ENCODE measurements around the gene TSPYL4.

Gene TSPYL4

DNA sequence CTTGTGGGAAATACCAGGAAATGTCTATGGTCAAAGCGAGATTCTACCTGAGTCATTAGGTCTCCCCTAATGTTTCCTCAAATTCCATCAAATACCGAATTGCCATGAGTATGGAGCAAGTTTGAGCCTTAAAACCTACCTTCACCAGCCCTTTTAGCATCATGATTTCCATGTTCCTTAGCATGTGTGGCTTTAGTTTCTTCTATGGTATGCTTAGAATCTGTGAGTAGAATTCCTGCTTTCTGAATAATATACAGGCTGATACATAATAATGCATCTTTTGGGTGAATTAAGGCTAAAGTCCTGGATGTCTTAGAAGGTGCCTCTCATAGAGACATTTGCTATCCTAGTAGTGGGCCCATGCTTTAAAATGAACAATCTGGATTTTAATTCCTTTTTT, 32.0 kb downstream of the TSPYL4 start:
- DNase-seq = no peak

DNA sequence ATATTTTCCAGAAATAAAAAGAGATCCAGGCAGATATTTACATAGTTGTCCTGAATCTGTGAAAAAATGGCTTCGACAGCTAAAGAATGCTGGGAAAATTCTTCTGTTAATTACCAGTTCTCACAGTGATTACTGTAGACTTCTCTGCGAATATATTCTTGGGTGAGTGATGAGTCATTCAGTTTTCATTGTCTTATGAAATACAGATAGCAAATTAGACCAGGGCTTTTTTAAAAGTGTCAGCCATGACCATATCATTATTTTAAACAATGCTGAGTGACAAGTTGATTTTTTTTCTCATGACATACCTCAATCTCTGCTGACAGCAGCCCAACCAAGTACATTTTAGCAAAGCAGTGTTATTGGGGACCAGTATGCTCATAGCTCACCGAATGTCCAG, 32.8 kb downstream of the TSPYL4 start:
- DNase-seq = no peak

DNA sequence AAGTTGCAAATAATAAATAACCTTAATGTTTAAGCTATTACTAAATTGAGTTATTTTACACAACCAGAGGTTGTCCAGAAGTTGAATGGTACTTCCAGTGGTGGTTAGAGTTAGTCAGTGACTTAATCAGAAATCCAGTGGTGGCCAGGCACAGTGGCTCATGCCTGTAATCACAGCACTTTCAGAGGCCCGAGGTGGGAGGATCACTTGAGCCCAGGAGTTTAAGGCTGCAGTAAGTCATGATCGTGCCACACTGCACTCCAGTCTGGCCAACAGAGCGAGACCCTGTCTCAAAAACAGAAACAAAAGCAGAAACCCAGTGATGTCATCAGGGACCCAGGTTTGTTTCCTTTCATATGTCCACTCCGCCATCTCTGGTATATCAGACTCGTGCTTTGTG, 35.0 kb downstream of the TSPYL4 start:
- DNase-seq = no peak

DNA sequence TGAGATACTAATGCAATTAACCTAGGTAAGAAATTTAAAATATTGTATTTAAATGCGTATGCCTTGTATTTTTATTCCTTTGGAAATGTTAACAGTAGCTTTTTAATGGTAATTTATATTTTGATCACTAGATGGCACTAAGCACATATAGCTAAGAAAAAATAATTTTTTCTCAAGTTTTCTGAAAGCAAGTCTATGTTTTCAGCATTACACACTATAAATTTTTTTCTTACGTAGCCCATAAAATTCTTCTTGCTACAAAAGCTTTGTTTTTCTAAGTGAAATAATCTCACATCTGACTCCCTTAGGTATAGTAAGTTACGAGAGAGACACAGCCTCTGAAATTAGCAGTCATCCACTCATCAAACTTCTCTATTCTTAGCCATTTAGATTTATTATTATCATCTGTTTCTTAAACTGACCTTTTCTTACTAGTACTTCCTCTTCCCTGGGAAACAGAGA, 35.7 kb downstream of the TSPYL4 start:
- DNase-seq = no peak

DNA sequence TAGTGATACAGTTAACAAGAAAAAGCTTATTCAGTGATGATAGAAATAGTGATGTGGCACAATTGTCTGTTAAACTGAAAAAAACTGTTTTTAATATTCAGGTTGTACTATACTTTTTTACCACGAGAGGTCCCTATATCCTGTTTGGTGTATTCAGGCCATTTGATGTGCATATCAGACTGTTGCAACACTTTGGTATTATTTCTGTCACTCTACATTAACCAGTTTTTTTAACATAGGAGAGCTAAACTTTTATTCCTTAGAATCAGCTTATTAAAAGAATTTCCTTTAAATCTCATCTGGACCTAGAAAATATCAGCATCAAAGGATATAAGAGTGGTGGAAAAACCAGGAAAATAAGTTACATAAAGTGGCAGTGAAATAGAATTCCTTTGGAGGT, 36.8 kb downstream of the TSPYL4 start:
- peak; percentile 19 for DNase-seq

DNA sequence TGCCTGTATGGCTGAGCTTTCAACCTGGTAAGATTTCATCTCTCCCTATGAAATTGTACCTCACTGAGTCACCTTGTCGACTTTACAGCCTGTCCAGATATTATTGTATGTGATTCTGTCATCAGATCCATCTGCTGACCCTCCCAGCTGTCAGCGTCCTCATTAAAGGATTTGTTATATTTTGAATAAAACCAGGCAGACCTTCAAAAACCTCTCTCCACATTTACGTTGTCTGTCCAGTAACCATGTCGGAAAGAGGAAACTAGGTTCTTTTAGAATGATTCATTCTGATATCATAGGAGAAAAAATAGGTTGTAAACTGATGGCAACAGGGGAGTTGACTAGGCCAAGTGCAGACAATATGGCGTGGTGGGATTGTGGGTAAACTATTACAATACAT, 38.5 kb downstream of the TSPYL4 start:
- no peak for DNase-seq

DNA sequence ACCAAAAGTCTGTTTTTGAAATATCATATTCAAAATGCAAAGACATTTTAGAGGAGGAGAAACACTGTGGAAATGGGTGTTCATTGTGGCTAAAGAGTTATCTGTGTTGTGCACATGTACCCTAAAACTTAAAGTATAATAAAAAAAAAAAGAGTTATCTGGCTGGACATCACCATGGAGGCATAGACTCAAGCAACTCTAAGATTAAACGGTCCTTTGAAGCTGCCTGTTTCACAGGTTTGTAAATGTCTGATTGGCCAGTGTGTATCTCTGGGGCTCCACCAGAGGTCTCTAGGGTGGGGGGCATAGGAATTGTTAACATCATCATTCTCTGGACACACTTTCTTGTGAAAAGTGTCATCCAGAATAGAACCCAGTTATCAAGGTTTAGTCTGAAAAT, 39.2 kb downstream of the TSPYL4 start:
- no peak for DNase-seq

DNA sequence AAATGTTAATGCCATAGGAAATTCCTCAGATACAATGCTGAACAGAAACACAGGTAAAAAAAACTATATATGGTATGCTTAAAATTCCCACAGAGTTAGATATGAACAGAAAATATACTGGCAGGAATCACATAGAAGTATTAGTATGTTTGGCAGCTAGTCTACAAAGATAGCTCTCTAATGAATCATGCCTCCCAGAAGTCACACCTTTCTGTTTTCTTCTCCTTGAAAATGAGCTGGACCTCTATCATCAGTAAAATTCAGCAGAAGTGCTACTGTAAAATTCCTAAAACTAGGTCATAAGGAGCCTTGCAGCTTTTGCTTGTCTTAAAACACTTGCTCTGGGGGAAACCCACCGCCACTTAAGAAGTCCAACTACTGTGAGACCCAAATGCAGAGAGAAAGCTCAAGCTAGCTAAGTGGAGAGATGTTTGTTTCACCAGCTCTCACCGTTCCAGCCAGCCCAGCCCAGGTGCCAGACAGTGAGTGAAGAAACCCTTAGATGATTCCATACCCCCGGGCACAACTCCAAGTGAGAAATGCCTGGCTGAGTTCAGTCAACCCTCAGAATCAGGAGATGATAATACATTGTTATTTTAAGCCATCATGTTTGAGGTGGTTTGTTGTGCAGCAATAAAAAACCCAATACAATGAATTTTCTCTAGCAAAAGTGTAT, 43.0 kb downstream of the TSPYL4 start:
- DNase-seq = peak; percentile 11

DNA sequence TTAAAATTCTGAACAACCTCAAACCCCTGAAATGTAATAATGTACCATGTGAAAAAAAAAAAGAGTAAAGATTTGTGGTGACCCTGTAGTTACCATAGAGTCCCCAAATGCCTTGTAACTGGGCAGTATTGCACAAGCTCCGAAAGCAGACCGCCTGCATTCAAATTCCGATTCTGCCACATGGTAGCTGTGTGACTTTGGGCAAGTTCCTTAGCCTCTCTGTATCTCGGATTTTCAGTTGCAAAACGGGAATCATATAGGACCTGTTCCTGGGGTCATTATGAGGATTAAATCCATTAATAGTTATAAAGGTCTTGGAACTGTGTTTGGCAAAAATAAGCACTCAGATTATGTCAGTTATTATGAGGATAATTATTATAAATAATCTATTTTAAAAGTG, 43.6 kb downstream of the TSPYL4 start:
- no peak for DNase-seq

DNA sequence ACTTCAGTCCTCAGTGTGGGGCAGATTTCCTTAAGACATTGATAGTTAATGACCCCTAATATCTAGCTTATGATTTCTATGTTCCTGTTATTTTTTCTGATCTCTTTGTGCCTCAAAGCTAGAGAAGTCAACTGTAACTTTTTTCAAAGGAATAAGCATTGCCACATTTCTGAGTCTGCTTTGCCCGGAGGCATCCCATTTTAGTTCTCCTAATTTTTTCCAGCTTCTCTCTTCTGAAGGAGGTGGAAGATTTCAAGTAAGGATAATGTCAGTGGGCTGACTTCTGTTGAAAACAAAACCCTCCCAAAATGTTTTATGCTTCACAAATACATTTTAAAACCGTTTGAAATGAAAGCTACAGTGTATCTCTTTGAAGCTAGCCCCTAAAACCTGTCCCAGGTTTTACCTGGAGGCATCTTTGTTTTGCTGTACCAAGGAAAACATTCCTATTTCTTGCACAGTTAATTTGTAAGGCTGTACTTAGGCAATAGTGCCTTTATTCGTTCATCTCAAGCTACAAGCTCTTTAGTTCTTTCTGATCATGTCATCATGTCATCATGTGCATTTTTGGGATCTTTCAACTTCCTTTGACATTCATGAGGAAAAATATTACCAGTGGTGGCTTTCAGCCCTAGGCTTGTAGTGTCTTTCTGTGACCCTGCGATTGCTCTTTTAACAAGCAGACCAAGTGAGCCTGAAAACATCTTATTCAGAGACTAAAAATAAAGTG, 45.7 kb downstream of the TSPYL4 start:
- no peak for DNase-seq

DNA sequence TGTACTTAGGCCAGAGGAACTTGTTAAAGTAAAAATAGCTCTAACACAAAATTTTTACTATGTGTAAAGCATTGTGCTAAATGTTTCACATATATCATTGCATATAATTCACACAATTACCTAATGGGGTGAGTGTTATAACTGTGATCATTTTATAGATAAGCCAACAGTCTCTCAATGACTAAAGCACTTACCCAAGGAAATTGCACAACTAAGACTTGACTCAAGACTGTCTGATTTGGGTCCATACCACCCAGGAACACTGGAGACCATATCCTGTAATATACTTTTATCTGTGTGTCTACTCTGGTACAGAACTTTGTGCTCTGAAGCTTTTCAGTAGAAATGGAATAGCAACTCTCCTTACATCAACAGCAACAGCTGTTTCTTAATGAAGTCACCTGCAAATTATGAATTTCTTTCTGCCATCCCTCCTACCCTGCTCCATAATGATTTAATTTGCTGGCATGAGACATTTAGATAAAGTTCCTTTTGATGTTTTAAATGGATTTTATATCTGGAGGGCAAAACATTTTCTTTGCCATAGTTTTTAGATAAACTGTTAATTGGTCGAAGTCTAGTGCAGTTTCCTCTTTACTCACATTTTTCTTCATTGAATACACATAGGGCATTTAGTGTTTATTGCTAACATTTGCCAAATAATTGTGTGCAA, 47.5 kb downstream of the TSPYL4 start:
- no peak for DNase-seq

DNA sequence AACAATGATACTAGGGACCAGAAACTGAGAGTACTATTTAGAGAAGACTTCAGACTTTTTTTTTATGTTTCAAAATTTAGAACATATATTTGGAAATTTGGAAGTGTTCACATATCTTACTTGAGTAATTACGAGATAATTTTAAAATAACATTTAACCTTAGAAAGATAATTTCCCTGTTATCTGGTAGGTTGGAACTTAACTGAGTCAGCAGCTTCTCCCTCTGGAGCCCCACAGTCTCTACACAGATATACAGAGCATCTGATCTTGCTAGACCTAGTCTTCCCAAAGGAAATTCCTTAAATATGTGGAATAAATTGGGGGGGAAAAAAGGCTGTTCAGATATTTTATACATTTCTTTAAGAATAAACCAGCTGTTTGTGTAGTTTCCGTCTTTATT, 48.6 kb downstream of the TSPYL4 start:
- DNase-seq = no peak

DNA sequence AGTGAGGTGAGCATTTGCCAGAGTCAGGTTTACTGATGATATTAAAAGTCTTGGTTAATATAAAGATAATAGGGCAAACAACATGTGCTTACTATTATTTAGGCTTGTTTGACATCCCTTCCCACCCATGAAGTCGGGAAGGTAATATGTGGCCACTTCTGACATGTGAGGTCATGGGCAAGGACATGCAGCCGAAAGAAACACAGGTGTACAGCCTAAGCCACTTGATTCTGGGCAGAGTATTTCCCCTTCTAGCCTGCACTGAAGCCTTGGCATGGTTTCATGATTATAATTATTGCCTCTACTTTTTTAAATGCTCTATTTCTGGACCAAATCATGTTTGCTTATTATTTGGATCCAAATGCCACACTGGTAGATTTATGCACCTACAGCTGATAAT, 52.3 kb downstream of the TSPYL4 start:
- DNase-seq = no peak

DNA sequence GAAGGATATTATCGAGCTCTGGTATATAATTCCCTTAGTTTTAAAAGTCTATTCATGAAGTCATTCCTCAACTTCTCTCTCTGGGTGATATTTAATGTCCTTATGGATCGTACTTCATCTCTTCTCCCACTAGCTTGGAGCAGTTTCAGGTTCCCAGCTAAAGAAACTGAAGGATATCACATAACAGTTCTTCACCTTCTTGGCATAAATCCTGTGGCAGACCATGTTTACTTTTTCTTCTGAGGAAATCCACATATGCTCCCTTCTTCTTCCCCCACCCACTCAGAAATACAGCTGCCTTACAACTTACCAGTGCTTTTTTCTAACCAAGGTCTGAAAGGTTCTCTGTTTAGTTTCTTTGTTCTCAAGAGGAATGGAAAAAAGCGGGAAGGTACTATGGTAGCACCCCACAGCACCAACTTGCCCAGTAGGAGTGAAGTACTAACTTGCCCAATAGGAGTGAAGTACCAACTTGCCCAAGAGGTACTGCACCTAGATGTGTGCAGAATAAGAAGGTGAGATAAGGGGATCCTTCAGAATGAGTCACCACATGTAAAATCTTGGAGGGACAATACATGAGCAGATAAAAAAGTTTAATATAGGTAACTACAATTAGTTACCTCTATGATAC, 53.1 kb downstream of the TSPYL4 start:
- no peak for DNase-seq

Measured in NCI-H1092 treated with DMSO at 0.1 percent for 48 hours (cell line).